Mammary epithelial cell (primary cell): ENCODE measurements around the gene ZCCHC3.

Experiments
- CTCF ChIP-seq, 2 donors: IDR thresholded peaks in 1 of 2; conservative IDR thresholded peaks in 1 of 2; 2 replicates each; pipeline ENCODE4 v1.5.1; 2011 to 2012; ENCODE audit warnings: inconsistent platforms in 2 of 2, low read length in 2 of 2, mild to moderate bottlenecking in 2 of 2, control low read depth in 1 of 2, low read depth in 1 of 2; ENCODE audit not compliant: insufficient read depth in 1 of 2; ENCODE audit errors: extremely low read depth in 1 of 2
- EZH2 ChIP-seq: IDR thresholded peaks from 2 replicates; pipeline ENCODE4 v1.6.1; 2012; ENCODE audit warnings: low read length, inconsistent platforms, borderline replicate concordance

- TF ChIP-seq CTCF (conservative IDR thresholded peaks at IDR 0.05 in 1 of 2, IDR thresholded peaks at IDR 0.05 in 1 of 2; ENCODE audit: extremely low read depth in 1 of 2, insufficient read depth in 1 of 2, low read depth in 1 of 2, low read length in 2 of 2): peak in 1 of 2 donors; percentile 12
- TF ChIP-seq EZH2: no peak
Measured at GRCh38 chr20:278607-279571, 18.5 kb upstream of the ZCCHC3 start.
